ENCODE data around the gene LHX2. TPM values are rescaled to one million over a fixed set of nuclear protein-coding genes. Genes with fewer than 3 reads are reported as not detected.

LHX2 gene
- polyA plus RNA-seq, 3 donors: 0.12 TPM; not detected in 2

GRCh38 chr9:124019771-124020519 is 8.4 kb downstream of the LHX2 start:
- peaks cover 19% of the 10 kb centered on the region for H4K20me1 ChIP-seq (ENCODE audit: insufficient read depth, low read length)
- H3K9me3 Mint-ChIP-seq: peaks cover 0 to 46% (median 27%) of the 10 kb centered on the region in 7 donors
- no peaks in the 10 kb centered on the region for H3K36me3 ChIP-seq (replicated peaks in 1 of 2; ENCODE audit: control insufficient read depth in 1 of 2, insufficient read depth in 2 of 2, low read length in 2 of 2)
- no peak overlapping the region for H3K4me3 ChIP-seq (replicated peaks in 1 of 3; ENCODE audit: low read depth in 2 of 3, low read length in 3 of 3)
- peaks cover 0 to 22% of the 10 kb centered on the region in 2 donors for H3K36me3 Mint-ChIP-seq
- TF ChIP-seq CTCF (IDR thresholded peaks at IDR 0.05): no peak
- H3K27ac Mint-ChIP-seq: no peak overlapping the region
- no peak overlapping the region for H2AFZ ChIP-seq (ENCODE audit: insufficient read depth, low read depth, low read length, poor library complexity, severe bottlenecking)
- WGBS (ENCODE audit: insufficient coverage): 10% methylated on average over 7 of the region's 15 CpGs
- DNase-seq: no peak
- peaks cover 45% of the 10 kb centered on the region for H3K4me1 Mint-ChIP-seq
- intact Hi-C loops (cut with micrococcal nuclease): no loop called here
- no peak overlapping the region for H3K9ac ChIP-seq (ENCODE audit: insufficient read depth, low read length, poor library complexity, severe bottlenecking)
- H3K27me3 ChIP-seq (ENCODE audit: control insufficient read depth in 2 of 2, insufficient read depth in 2 of 2, low read length in 2 of 2): peaks cover 96 to 98% of the 10 kb centered on the region in 2 donors
- H3K9me3 ChIP-seq (replicated peaks in 1 of 2; ENCODE audit: control insufficient read depth in 1 of 2, insufficient read depth in 1 of 2, low read length in 2 of 2): peaks cover 16 to 80% of the 10 kb centered on the region in 2 donors
- H3K27ac ChIP-seq (ENCODE audit: low read depth in 1 of 2, low read length in 2 of 2): no peak overlapping the region
- peaks cover 88 to 98% (median 95%) of the 10 kb centered on the region in 3 donors for H3K27me3 Mint-ChIP-seq (ENCODE audit: low read depth in 3 of 3)
- peaks cover 29 to 38% of the 10 kb centered on the region in 2 donors for H3K4me1 ChIP-seq (ENCODE audit: control insufficient read depth in 1 of 2, insufficient read depth in 2 of 2, low read length in 2 of 2)
- H3K4me3 Mint-ChIP-seq: peak overlapping the region in 1 of 2 donors; percentile 82
- no peaks in the 10 kb centered on the region for H3K79me2 ChIP-seq (ENCODE audit: insufficient read depth, low read length)
- H3K4me2 ChIP-seq (replicated peaks; ENCODE audit: extremely low read depth, low read length, poor library complexity, severe bottlenecking): no peak overlapping the region

- H3K4me1 Mint-ChIP-seq: peaks cover 40% of the 10 kb centered on the region
- no peak overlapping the region for H3K4me2 ChIP-seq (replicated peaks; ENCODE audit: extremely low read depth, low read length, poor library complexity, severe bottlenecking)
- WGBS (ENCODE audit: insufficient coverage): 7% methylated on average over 22 of the region's 31 CpGs
These were observed 9.2 kb downstream of the LHX2 start for GRCh38 chr9:124020520-124021384.

More at GRCh38 chr9:124020520-124021384, 9.2 kb downstream of the LHX2 start:
- peaks cover 89 to 96% of the 10 kb centered on the region in 2 donors for H3K27me3 ChIP-seq (ENCODE audit: control insufficient read depth in 2 of 2, insufficient read depth in 2 of 2, low read length in 2 of 2)
- TF ChIP-seq CTCF (IDR thresholded peaks at IDR 0.05): no peak
- H3K27me3 Mint-ChIP-seq (ENCODE audit: low read depth in 3 of 3): peaks cover 89 to 98% (median 95%) of the 10 kb centered on the region in 3 donors
- H3K4me1 ChIP-seq (ENCODE audit: control insufficient read depth in 1 of 2, insufficient read depth in 2 of 2, low read length in 2 of 2): peaks cover 25 to 30% of the 10 kb centered on the region in 2 donors
- H3K36me3 ChIP-seq (replicated peaks in 1 of 2; ENCODE audit: control insufficient read depth in 1 of 2, insufficient read depth in 2 of 2, low read length in 2 of 2): no peaks in the 10 kb centered on the region
- H3K9me3 Mint-ChIP-seq: peaks cover 0 to 41% (median 22%) of the 10 kb centered on the region in 7 donors
- H3K27ac ChIP-seq (ENCODE audit: low read depth in 1 of 2, low read length in 2 of 2): no peak overlapping the region
- H3K9me3 ChIP-seq (replicated peaks in 1 of 2; ENCODE audit: control insufficient read depth in 1 of 2, insufficient read depth in 1 of 2, low read length in 2 of 2): peaks cover 16 to 72% of the 10 kb centered on the region in 2 donors
- peaks cover 12% of the 10 kb centered on the region for H4K20me1 ChIP-seq (ENCODE audit: insufficient read depth, low read length)
- H3K4me3 Mint-ChIP-seq: peak overlapping the region in 1 of 2 donors; percentile 82
- no peaks in the 10 kb centered on the region for H3K79me2 ChIP-seq (ENCODE audit: insufficient read depth, low read length)
- peaks cover 0 to 22% of the 10 kb centered on the region in 2 donors for H3K36me3 Mint-ChIP-seq
- intact Hi-C loops (cut with micrococcal nuclease): no loop called here
- H3K9ac ChIP-seq (ENCODE audit: insufficient read depth, low read length, poor library complexity, severe bottlenecking): no peak overlapping the region
- H2AFZ ChIP-seq (ENCODE audit: insufficient read depth, low read depth, low read length, poor library complexity, severe bottlenecking): no peak overlapping the region
- no peak overlapping the region for H3K4me3 ChIP-seq (replicated peaks in 1 of 3; ENCODE audit: low read depth in 2 of 3, low read length in 3 of 3)
- H3K27ac Mint-ChIP-seq: no peak overlapping the region
- no peak for DNase-seq

Data from CD14-positive monocyte (primary cell).